BE2C (cell line): Measurements from ENCODE around the gene PEMT.

Experiments
- DNase-seq: peaks from one replicate; pipeline ENCODE4 v3.0.0-alpha.2; 2020
- H3K27me3 ChIP-seq: fragments of 250-450 bp; sonication (Bioruptor Pico); 2 replicates; pipeline ENCODE4 v1.5.1; 2020; ENCODE audit warnings: mild to moderate bottlenecking
- H3K36me3 ChIP-seq: fragments of 250-450 bp; sonication (Bioruptor Pico); 2 replicates; pipeline ENCODE4 v1.5.1; 2020; ENCODE audit warnings: mild to moderate bottlenecking
- H3K4me1 ChIP-seq: fragments of 250-450 bp; sonication (Bioruptor Pico); 2 replicates; pipeline ENCODE4 v1.5.1; 2020
- H3K4me3 ChIP-seq: 2 replicates; pipeline ENCODE4 v1.5.1; 2011; ENCODE audit warnings: low read depth, low read length
- H3K9me3 ChIP-seq: fragments of 250-450 bp; sonication (Bioruptor Pico); 2 replicates; pipeline ENCODE4 v1.5.1; 2020
- TF ChIP-seq, protein P1 (sequence below): IDR thresholded peaks from 2 replicates; pipeline ENCODE4 v1.5.1; 2012; ENCODE audit warnings: mild to moderate bottlenecking, low read depth, low read length

Gene PEMT

DNA sequence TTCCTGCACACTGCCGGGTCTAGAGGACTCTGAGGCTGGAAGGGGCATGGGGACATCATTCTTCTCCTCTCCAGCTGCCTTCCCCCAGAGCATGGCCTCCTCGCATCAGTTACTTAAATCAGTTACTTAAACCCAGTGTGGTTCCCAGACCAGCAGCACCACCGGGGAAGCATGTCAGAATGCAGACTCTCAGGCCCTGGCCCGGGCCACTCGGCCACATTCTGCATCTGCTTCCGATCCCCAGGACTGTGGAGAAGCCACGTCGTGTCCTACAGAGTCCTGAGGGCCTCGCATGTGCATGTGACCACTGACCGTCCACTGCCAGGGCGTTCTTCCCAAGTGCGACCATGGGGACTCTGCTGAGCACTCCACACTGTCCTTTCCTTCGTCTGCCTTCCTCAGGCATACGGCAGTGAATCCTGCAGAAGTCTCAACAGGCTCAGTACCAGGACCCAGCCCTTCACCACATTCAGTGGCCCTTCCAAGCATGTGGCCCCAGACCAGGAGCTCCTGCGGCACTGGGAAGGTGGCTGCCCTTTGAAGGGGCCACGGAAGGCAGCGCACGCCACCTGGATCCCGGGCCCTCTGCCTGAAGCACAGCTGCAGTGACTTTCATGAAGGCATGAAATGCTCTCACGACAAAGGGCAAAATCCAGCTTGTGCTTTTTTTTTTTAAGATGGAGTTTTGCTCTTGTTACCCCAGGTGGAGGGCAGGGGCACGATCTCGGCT, 48.4 kb downstream of the PEMT start:
- peaks cover 18% of the 10 kb centered on the region for H3K4me1 ChIP-seq
- TF ChIP-seq, protein P1, sequence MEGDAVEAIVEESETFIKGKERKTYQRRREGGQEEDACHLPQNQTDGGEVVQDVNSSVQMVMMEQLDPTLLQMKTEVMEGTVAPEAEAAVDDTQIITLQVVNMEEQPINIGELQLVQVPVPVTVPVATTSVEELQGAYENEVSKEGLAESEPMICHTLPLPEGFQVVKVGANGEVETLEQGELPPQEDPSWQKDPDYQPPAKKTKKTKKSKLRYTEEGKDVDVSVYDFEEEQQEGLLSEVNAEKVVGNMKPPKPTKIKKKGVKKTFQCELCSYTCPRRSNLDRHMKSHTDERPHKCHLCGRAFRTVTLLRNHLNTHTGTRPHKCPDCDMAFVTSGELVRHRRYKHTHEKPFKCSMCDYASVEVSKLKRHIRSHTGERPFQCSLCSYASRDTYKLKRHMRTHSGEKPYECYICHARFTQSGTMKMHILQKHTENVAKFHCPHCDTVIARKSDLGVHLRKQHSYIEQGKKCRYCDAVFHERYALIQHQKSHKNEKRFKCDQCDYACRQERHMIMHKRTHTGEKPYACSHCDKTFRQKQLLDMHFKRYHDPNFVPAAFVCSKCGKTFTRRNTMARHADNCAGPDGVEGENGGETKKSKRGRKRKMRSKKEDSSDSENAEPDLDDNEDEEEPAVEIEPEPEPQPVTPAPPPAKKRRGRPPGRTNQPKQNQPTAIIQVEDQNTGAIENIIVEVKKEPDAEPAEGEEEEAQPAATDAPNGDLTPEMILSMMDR = no peak
- no peak for DNase-seq

DNA sequence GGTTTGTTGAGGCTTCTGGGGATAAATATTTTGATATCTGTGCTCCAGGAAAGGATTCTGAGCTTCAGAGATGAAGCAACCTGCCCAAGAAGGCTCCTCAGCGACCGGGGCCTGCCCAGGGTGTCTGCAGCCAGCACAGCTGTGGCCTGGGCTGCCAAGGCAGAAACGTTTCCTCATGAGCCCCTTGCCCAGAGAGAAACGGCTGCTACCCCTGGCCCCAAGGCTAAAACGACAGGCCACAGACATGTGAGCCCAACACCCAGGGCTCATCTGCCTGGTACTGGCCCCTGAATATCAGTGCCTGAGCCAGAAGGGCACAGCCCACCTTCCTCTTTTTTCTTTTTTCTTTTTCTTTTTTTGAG, 49.9 kb downstream of the PEMT start:
- DNase-seq = no peak
- TF ChIP-seq, protein P1 = no peak
- H3K4me1 ChIP-seq = peaks cover 16% of the 10 kb centered on the region
- H3K9me3 ChIP-seq = no peaks in the 10 kb centered on the region
- no peaks in the 10 kb centered on the region for H3K36me3 ChIP-seq
- no peak overlapping the region for H3K4me3 ChIP-seq
- H3K27me3 ChIP-seq = no peaks in the 10 kb centered on the region

More for the DNA sequence above, 48.4 kb downstream of the PEMT start:
- H3K27me3 ChIP-seq = no peaks in the 10 kb centered on the region
- no peak overlapping the region for H3K4me3 ChIP-seq
- H3K36me3 ChIP-seq = no peaks in the 10 kb centered on the region
- no peaks in the 10 kb centered on the region for H3K9me3 ChIP-seq

DNA sequence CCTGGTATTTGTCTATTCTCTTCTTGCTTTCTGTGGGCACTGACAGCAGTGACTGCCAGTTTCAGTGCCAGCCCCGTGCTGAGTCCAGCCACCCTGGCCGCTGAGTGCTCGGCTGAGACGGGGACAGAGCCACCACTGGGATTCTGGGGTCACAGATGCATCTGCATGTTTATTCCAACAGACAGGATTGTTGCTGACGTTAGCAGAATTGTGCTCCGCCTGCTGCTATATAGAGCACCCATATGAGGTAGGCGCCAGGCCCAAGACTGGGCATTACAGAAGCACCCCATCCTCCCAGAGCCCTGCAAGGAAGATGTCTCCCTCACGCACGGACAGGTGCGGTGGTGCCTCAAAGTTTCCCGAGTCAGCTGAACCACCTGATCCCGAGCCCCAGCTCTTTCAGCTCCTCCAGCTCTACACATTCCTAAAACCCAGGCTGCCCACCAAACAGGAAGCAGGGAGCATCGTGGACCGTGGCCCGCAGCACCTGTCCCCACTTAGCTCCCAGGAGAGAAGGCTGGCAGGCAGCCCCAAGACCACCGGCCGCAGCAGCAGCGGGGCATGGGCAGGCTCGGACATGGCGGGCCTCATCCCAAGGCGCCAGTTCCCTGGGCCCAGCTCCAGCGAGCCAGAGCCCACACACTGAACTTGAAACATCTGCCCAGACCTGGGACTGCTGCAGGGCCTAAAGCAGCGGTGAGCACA, 50.4 kb downstream of the PEMT start:
- DNase-seq = peak; percentile 27
- no peaks in the 10 kb centered on the region for H3K36me3 ChIP-seq
- TF ChIP-seq, protein P1 = no peak
- no peak overlapping the region for H3K4me3 ChIP-seq
- H3K4me1 ChIP-seq = peaks cover 14% of the 10 kb centered on the region
- no peaks in the 10 kb centered on the region for H3K27me3 ChIP-seq
- H3K9me3 ChIP-seq = no peaks in the 10 kb centered on the region

DNA sequence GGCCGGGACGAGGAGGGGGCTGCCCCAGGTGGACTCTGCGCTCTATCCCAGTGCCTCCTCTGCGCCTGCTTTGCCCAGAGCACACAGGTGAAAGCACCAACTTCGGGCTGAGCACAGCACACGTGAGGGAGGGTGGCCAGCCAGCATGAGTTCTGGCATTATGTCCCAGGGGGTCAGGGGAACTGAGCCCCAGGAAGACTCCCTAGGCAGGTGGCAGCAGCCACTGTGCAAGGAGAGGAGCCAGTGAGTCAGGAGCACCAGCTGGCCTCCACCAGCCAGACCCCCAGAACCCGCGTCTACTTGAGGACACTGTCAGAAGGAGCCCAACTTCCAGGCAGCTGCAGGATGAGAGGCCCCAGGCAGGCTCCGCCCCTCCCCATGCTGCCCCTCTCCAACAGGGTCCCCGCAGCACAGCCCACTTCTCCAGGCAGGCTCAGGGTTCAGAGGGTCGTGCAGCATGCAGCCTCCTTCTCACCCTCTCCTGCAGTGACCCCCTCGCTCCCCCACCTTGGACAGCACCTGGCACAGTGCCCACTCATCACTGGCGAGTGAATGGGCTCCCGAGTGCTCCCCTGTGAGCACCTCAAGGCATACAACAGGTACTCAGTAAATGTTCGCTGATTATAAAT, 51.1 kb downstream of the PEMT start:
- TF ChIP-seq, protein P1 = no peak
- DNase-seq = peak; percentile 49

DNA sequence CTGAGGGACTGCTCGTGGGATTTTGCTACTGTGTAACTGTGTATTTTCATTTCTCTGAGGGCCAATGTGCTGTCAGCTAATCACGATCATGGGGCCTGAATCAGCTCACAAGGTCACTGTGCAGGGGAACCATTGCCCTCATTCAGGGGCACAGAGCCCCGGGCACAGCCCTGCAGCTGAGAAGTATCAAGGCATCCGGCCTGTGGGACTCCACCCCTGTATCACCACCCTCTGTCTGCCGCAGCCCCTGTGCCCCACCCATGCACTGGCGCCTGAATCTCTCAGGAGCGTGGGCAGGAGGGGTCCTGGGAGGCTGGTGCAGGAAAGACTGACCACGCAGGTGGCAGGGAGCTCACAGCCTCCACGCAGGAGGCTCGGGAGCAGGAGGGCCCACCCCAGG, 51.9 kb downstream of the PEMT start:
- no peaks in the 10 kb centered on the region for H3K36me3 ChIP-seq
- no peaks in the 10 kb centered on the region for H3K27me3 ChIP-seq
- H3K4me3 ChIP-seq = no peak overlapping the region
- DNase-seq = no peak
- peaks cover 11% of the 10 kb centered on the region for H3K4me1 ChIP-seq
- H3K9me3 ChIP-seq = no peaks in the 10 kb centered on the region
- TF ChIP-seq, protein P1 = no peak

More for the DNA sequence above, 51.1 kb downstream of the PEMT start:
- Histone ChIP-seq H3K36me3 (no peaks in the 10 kb centered on the region), H3K4me3 (no peak overlapping the region), H3K9me3 (no peaks in the 10 kb centered on the region), H3K4me1 (peaks cover 11% of the 10 kb centered on the region), H3K27me3 (no peaks in the 10 kb centered on the region)
